Skeletal muscle satellite cell (primary cell): ENCODE results near the gene UBTD1.

Experiments used
- H3K27me3 ChIP-seq: 2 replicates; pipeline ENCODE4 v1.7.0; 2013; ENCODE audit warnings: low read length; ENCODE audit not compliant: control insufficient read depth, insufficient read depth
- H3K36me3 ChIP-seq: 2 replicates; pipeline ENCODE4 v1.7.0; 2013; ENCODE audit warnings: mild to moderate bottlenecking, control low read depth, low read length; ENCODE audit not compliant: insufficient read depth
- H3K4me1 ChIP-seq: 2 replicates; pipeline ENCODE4 v1.7.0; 2013; ENCODE audit warnings: low read length; ENCODE audit not compliant: control insufficient read depth, insufficient read depth
- H3K4me2 ChIP-seq: 2 replicates; pipeline ENCODE4 v1.7.0; 2013; ENCODE audit warnings: mild to moderate bottlenecking, low read length
- H3K4me3 ChIP-seq: 2 replicates; pipeline ENCODE4 v1.7.0; 2013; ENCODE audit warnings: low read length
- H3K9ac ChIP-seq: 2 replicates; pipeline ENCODE4 v1.7.0; 2013; ENCODE audit warnings: mild to moderate bottlenecking, low read depth, low read length, moderate library complexity
- H3K9me3 ChIP-seq: replicated peaks from 2 replicates; pipeline ENCODE4 v1.7.0; 2013; ENCODE audit warnings: mild to moderate bottlenecking, control low read depth, low read length

The UBTD1 gene

DNA sequence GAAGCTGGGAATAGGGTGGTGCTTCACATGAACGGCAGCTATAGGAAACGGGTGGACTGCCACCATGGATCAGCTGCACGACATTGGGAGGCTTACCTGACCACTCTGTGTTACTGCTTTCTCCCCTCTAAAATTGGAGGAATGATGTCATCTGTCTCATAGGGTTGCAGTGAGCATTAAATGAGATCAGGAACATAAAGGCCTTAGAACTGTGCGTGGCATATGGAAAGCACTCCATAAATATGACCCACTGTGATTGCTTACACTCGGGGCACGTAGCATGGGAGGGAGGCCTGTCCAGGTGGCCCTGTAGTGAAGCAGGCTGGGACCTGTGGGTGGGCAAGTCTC lies 100.5 kb downstream of the UBTD1 start:
- H3K27me3 ChIP-seq: no peaks in the 10 kb centered on the region
- H3K36me3 ChIP-seq: no peaks in the 10 kb centered on the region
- H3K9ac ChIP-seq: no peak overlapping the region
- no peak overlapping the region for H3K4me2 ChIP-seq
- H3K9me3 ChIP-seq: no peaks in the 10 kb centered on the region
- no peak overlapping the region for H3K4me3 ChIP-seq
- peaks cover 32% of the 10 kb centered on the region for H3K4me1 ChIP-seq

DNA sequence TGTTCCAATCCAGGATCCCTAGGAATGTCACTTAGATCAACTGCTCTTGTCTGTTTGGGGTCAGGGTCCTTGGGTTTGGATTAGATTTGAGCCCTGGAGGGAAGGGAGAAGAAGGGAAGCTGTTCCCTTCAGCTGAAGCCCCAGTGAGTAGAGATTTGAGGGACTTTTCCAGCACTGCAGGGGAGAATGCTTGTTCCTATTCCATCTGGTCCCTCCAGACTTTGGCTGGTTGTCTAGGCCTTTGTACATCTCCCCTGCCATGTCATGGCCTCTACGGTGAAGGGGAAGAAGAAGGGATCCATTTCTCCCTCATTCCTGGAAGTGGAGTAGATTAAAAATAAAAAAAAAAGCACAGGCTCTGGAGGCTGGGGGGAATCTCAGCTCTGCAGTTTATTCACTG lies 101.9 kb downstream of the UBTD1 start:
- peaks cover 29% of the 10 kb centered on the region for H3K4me1 ChIP-seq
- no peaks in the 10 kb centered on the region for H3K27me3 ChIP-seq
- H3K9ac ChIP-seq: no peak overlapping the region
- no peaks in the 10 kb centered on the region for H3K9me3 ChIP-seq
- H3K4me3 ChIP-seq: no peak overlapping the region
- H3K36me3 ChIP-seq: no peaks in the 10 kb centered on the region
- H3K4me2 ChIP-seq: no peak overlapping the region

GRCh38 chr10:97601268-97602215 lies 102.8 kb downstream of the UBTD1 start:
- H3K4me3 ChIP-seq: no peak overlapping the region
- H3K9ac ChIP-seq: no peak overlapping the region
- no peaks in the 10 kb centered on the region for H3K27me3 ChIP-seq
- no peaks in the 10 kb centered on the region for H3K36me3 ChIP-seq
- H3K9me3 ChIP-seq: no peaks in the 10 kb centered on the region
- peaks cover 20% of the 10 kb centered on the region for H3K4me1 ChIP-seq
- no peak overlapping the region for H3K4me2 ChIP-seq

DNA sequence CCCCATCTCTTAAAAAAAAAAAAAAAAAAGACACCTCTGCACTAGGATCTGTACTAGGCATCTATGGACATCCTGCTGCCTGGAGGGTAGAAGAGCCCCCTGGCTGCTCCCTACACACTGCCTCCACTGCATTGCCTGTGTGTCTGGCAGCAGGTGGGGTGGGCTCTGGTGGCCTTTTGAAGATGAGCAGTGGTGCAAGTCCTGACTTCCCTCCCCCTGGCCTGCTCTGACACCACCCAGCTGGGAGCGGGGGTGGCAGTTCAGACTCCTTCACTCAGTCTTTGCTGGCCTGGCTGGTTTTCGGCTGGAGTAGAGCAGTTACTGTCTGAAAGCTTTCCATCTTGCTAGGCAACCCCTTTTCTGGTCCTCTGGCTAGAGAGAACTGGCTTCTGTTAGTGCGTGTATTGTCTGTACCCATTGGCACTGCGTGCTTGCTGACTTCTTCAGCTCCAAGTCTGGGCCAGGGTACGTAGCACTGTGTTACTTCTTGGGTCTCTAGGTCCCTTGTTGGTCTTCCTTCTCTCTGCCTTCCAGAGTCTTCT lies 108.4 kb downstream of the UBTD1 start:
- Histone ChIP-seq H3K9ac (no peak overlapping the region), H3K4me3 (no peak overlapping the region), H3K27me3 (no peaks in the 10 kb centered on the region), H3K36me3 (no peaks in the 10 kb centered on the region), H3K4me1 (no peaks in the 10 kb centered on the region), H3K4me2 (no peak overlapping the region), H3K9me3 (no peaks in the 10 kb centered on the region)

GRCh38 chr10:97608991-97609561 lies 110.4 kb downstream of the UBTD1 start:
- H3K9me3 ChIP-seq: no peaks in the 10 kb centered on the region
- H3K27me3 ChIP-seq: no peaks in the 10 kb centered on the region
- no peak overlapping the region for H3K4me3 ChIP-seq
- no peaks in the 10 kb centered on the region for H3K4me1 ChIP-seq
- H3K9ac ChIP-seq: no peak overlapping the region
- no peaks in the 10 kb centered on the region for H3K36me3 ChIP-seq
- H3K4me2 ChIP-seq: no peak overlapping the region

- Histone ChIP-seq H3K4me1 (no peaks in the 10 kb centered on the region), H3K27me3 (no peaks in the 10 kb centered on the region), H3K9ac (no peak overlapping the region), H3K9me3 (no peaks in the 10 kb centered on the region), H3K4me2 (no peak overlapping the region), H3K36me3 (no peaks in the 10 kb centered on the region), H3K4me3 (no peak overlapping the region)
Observed at GRCh38 chr10:97611473-97611872, 112.7 kb downstream of the UBTD1 start.

DNA sequence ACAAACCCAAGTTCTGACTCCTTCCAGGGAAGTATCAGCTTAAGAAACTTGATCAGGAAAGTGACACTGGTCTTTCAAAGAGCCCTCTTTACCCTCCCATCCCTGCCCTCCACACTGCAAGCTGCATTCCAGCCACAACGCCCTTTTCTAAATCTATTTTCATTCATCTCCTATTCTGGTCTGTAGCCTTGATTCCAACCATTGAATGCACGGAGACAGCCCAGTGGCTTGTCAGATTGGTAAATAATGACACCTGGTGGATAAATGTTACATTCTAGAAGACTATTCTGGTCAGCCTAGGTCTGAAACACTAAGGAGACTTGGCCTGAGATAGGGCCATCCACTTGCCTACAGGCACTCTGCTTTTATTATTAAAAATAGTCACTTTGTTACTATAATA lies 113.7 kb downstream of the UBTD1 start:
- H3K9me3 ChIP-seq: no peaks in the 10 kb centered on the region
- H3K4me1 ChIP-seq: no peaks in the 10 kb centered on the region
- no peak overlapping the region for H3K4me2 ChIP-seq
- no peaks in the 10 kb centered on the region for H3K36me3 ChIP-seq
- H3K4me3 ChIP-seq: no peak overlapping the region
- no peak overlapping the region for H3K9ac ChIP-seq
- no peaks in the 10 kb centered on the region for H3K27me3 ChIP-seq

DNA sequence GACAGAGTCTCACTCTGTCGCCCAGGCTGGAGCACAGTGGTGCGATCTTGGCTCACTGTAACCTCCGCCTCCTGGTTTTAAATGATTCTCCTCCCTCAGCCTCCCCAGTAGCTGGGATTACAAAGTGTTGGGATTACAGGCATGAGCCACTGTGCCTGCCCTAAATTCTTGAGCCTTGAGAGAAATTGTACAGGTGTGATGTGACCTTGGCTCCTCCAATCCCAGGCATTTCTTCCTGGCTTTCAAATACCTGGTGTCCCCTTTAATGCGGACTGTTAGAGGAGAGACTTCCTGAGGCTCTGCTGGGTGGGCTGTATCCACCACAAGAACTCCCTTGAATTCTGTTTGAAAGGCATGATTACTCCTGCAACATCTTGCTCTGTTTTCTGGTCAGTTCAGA lies 119.6 kb downstream of the UBTD1 start:
- H3K27me3 ChIP-seq: no peaks in the 10 kb centered on the region
- H3K4me1 ChIP-seq: no peaks in the 10 kb centered on the region
- H3K9me3 ChIP-seq: no peaks in the 10 kb centered on the region
- no peak overlapping the region for H3K4me2 ChIP-seq
- no peak overlapping the region for H3K4me3 ChIP-seq
- no peaks in the 10 kb centered on the region for H3K36me3 ChIP-seq
- no peak overlapping the region for H3K9ac ChIP-seq

DNA sequence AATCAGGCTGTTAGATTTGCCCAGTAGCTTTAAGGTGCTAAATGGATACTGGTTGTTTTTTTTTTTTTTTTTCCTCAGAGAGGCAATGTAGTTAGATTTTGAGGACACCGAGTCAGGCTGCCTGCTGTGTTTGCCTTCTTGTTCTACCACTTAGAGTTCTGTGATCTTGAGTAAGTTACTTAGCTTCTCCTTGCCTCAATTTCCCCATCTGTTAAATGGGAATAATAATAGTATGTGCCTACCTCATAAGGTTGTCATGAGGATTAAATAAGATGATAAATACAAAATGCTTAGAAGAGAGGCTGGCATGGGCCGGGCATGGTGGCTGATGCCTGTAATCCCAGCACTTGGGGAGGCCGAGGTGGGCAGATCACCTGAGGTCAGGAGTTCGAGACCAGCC lies 120.0 kb downstream of the UBTD1 start:
- Histone ChIP-seq H3K9me3 (no peaks in the 10 kb centered on the region), H3K4me3 (no peak overlapping the region)

More for the DNA sequence above, 120.0 kb downstream of the UBTD1 start:
- Histone ChIP-seq H3K4me2 (no peak overlapping the region), H3K27me3 (no peaks in the 10 kb centered on the region), H3K36me3 (no peaks in the 10 kb centered on the region), H3K4me1 (no peaks in the 10 kb centered on the region), H3K9ac (no peak overlapping the region)
